IPS-11a (cell line): Measurements from ENCODE around the gene DNAH11.
"Not testable (repeated sequence)": the region's sequence is repeated elsewhere in the genome, so short reads cannot be mapped to it uniquely, and the experiment has no call there.

Experiments used
- H3K4me3 ChIP-seq: one replicate; pipeline ENCODE4 v1.5.1; 2013; ENCODE audit warnings: low read depth, low read length, control low read depth

Gene DNAH11

GRCh38 chr7:21617916-21618390 lies 75.1 kb downstream of the DNAH11 start:
- H3K4me3 ChIP-seq = no peak overlapping the region

- H3K4me3 ChIP-seq = no peak overlapping the region
These were observed 75.9 kb downstream of the DNAH11 start for GRCh38 chr7:21618706-21619105.

- no peak overlapping the region for H3K4me3 ChIP-seq
These were observed 77.2 kb downstream of the DNAH11 start for GRCh38 chr7:21620054-21620453.

GRCh38 chr7:21624320-21624719 lies 81.5 kb downstream of the DNAH11 start:
- H3K4me3 ChIP-seq = no peak overlapping the region

GRCh38 chr7:21636694-21637093 lies 93.9 kb downstream of the DNAH11 start:
- H3K4me3 ChIP-seq = no peak overlapping the region

- H3K4me3 ChIP-seq = no peak overlapping the region
These were observed 96.5 kb downstream of the DNAH11 start for GRCh38 chr7:21639206-21639868.

- H3K4me3 ChIP-seq = no peak overlapping the region
These were observed 97.3 kb downstream of the DNAH11 start for GRCh38 chr7:21640105-21640504.

- no peak overlapping the region for H3K4me3 ChIP-seq
These were observed 98.7 kb downstream of the DNAH11 start for GRCh38 chr7:21641546-21641945.

- H3K4me3 ChIP-seq = no peak overlapping the region
These were observed 99.6 kb downstream of the DNAH11 start for GRCh38 chr7:21642422-21642821.

GRCh38 chr7:21651697-21652096 lies 108.9 kb downstream of the DNAH11 start:
- no peak overlapping the region for H3K4me3 ChIP-seq

- H3K4me3 ChIP-seq = no peak overlapping the region
These were observed 110.8 kb downstream of the DNAH11 start for GRCh38 chr7:21653623-21654022.

GRCh38 chr7:21656081-21656480 lies 113.2 kb downstream of the DNAH11 start:
- H3K4me3 ChIP-seq = no peak overlapping the region

GRCh38 chr7:21656796-21657195 lies 114.0 kb downstream of the DNAH11 start:
- no peak overlapping the region for H3K4me3 ChIP-seq

GRCh38 chr7:21670496-21670895 lies 127.7 kb downstream of the DNAH11 start:
- no peak overlapping the region for H3K4me3 ChIP-seq

- H3K4me3 ChIP-seq = no peak overlapping the region
These were observed 129.0 kb downstream of the DNAH11 start for GRCh38 chr7:21671859-21672258.

GRCh38 chr7:21675255-21675654 lies 132.4 kb downstream of the DNAH11 start:
- no peak overlapping the region for H3K4me3 ChIP-seq

- H3K4me3 ChIP-seq = no peak overlapping the region
These were observed 147.9 kb downstream of the DNAH11 start for GRCh38 chr7:21690705-21691104.

- not testable (repeated sequence) for H3K4me3 ChIP-seq
These were observed 148.3 kb downstream of the DNAH11 start for GRCh38 chr7:21691146-21691545.

- H3K4me3 ChIP-seq = not testable (repeated sequence)
These were observed 157.7 kb downstream of the DNAH11 start for GRCh38 chr7:21700587-21700986.

GRCh38 chr7:21702303-21702702 lies 159.5 kb downstream of the DNAH11 start:
- H3K4me3 ChIP-seq = no peak overlapping the region

- H3K4me3 ChIP-seq = no peak overlapping the region
These were observed 161.5 kb downstream of the DNAH11 start for GRCh38 chr7:21704359-21704758.

GRCh38 chr7:21706131-21706530 lies 163.3 kb downstream of the DNAH11 start:
- H3K4me3 ChIP-seq = no peak overlapping the region

- H3K4me3 ChIP-seq = no peak overlapping the region
These were observed 164.7 kb downstream of the DNAH11 start for GRCh38 chr7:21707566-21707965.
